AG04449 (cell line): ENCODE measurements around the gene STX18.

Source experiments
- CTCF ChIA-PET: fragments of 350-600 bp; formaldehyde crosslinking; extraction: SDS; loops from one replicate; lab custom pipeline; 2021; ENCODE audit warnings: antibody characterized with exemption; lab: Yijun Ruan, JAX
- POLR2A ChIA-PET: fragments of 400-600, 350-600 bp; formaldehyde crosslinking; extraction: SDS; loops from one replicate; lab custom pipeline; 2020; ENCODE audit warnings: antibody characterized with exemption, inconsistent platforms; lab: Yijun Ruan, JAX
- DNase-seq: peaks from one replicate; pipeline ENCODE4 v3.0.0-alpha.2; 2010; ENCODE audit warnings: low read depth, low spot score
- H3K4me3 ChIP-seq: 2 replicates; pipeline ENCODE4 v1.5.1; 2011; ENCODE audit warnings: low read depth, mild to moderate bottlenecking, control low read depth, low read length
- CTCF ChIP-seq: IDR thresholded peaks from one replicate; pipeline ENCODE4 v1.5.1; 2011; ENCODE audit warnings: mild to moderate bottlenecking, moderate library complexity, low read length, control low read depth, inconsistent platforms; ENCODE audit not compliant: insufficient read depth; ENCODE audit errors: missing control alignments

The STX18 gene

GRCh38 chr4:4501679-4502078 lies 40.2 kb downstream of the STX18 start:
- ChIA-PET CTCF (interaction anchor here (0.9 to 4.8 kb wide), 4 partner anchors 11 to 21 kb away, joined by 4 to 21 read pairs (median 11); no protein-coding TSS in a partner anchor), POLR2A (no interaction called here)
- no peak for TF ChIP-seq CTCF
- no peak for DNase-seq
- no peak overlapping the region for H3K4me3 ChIP-seq

GRCh38 chr4:4499438-4500123 lies 42.3 kb downstream of the STX18 start:
- POLR2A ChIA-PET, result no interaction called here
- TF ChIP-seq CTCF, result no peak
- no peak overlapping the region for H3K4me3 ChIP-seq
- CTCF ChIA-PET, result interaction anchor here (0.9 to 4.8 kb wide), 4 partner anchors 11 to 20 kb away, joined by 3 to 21 read pairs (median 6); no protein-coding TSS in a partner anchor
- no peak for DNase-seq

GRCh38 chr4:4496592-4497372 lies 45.1 kb downstream of the STX18 start:
- ChIA-PET CTCF (interaction anchor here (0.7 to 1.7 kb wide), 3 partner anchors 9 to 1316 kb away, joined by 3 to 8 read pairs (median 3); no protein-coding TSS in a partner anchor), POLR2A (no interaction called here)

GRCh38 chr4:4494882-4495281 lies 47.0 kb downstream of the STX18 start:
- no peak overlapping the region for H3K4me3 ChIP-seq
- ChIA-PET CTCF (interaction anchor here (0.8 to 1.5 kb wide), 2 partner anchors 13 to 24 kb away, joined by 4 to 5 read pairs; no protein-coding TSS in a partner anchor), POLR2A (no interaction called here)
- no peak for DNase-seq
- TF ChIP-seq CTCF, result no peak

More at GRCh38 chr4:4496592-4497372, 45.1 kb downstream of the STX18 start:
- no peak overlapping the region for H3K4me3 ChIP-seq
- DNase-seq, result no peak
- TF ChIP-seq CTCF, result no peak

GRCh38 chr4:4492161-4492847 lies 49.5 kb downstream of the STX18 start:
- CTCF ChIA-PET, result interaction anchor here (0.6 to 1.2 kb wide), 5 partner anchors 11 to 188 kb away, joined by 3 to 5 read pairs (median 4); no protein-coding TSS in a partner anchor
- TF ChIP-seq CTCF, result no peak
- peak overlapping the region; percentile 0; the same call in 1 of the 2 replicates for H3K4me3 ChIP-seq
- POLR2A ChIA-PET, result no interaction called here
- DNase-seq, result peak; percentile 9
